Adipocyte (in vitro differentiated cells): ENCODE results near the gene SPACA1.

Experiments used
- DNase-seq: peaks from one replicate; pipeline ENCODE4 v3.0.0-alpha.2; 2015; ENCODE audit warnings: low read depth
- H3K27me3 ChIP-seq: replicated peaks from 2 replicates; pipeline ENCODE4 v1.7.0; 2013; ENCODE audit warnings: mild to moderate bottlenecking, low read length, moderate library complexity; ENCODE audit not compliant: control insufficient read depth, insufficient read depth
- H3K36me3 ChIP-seq: 2 replicates; pipeline ENCODE4 v1.7.0; 2013; ENCODE audit warnings: low read length, mild to moderate bottlenecking, moderate library complexity; ENCODE audit not compliant: control insufficient read depth, insufficient read depth, severe bottlenecking
- H3K4me1 ChIP-seq: 2 replicates; pipeline ENCODE4 v1.7.0; 2013; ENCODE audit warnings: mild to moderate bottlenecking, low read length, moderate library complexity; ENCODE audit not compliant: control insufficient read depth, insufficient read depth
- H3K4me3 ChIP-seq: 2 replicates; pipeline ENCODE4 v1.7.0; 2013; ENCODE audit warnings: mild to moderate bottlenecking, low read length, moderate library complexity
- H3K9ac ChIP-seq: 2 replicates; pipeline ENCODE4 v1.7.0; 2013; ENCODE audit warnings: mild to moderate bottlenecking, low read length, moderate library complexity
- H3K9me3 ChIP-seq: 2 replicates; pipeline ENCODE4 v1.7.0; 2013; ENCODE audit warnings: mild to moderate bottlenecking, low read length, moderate library complexity; ENCODE audit not compliant: control insufficient read depth

SPACA1 gene

DNA sequence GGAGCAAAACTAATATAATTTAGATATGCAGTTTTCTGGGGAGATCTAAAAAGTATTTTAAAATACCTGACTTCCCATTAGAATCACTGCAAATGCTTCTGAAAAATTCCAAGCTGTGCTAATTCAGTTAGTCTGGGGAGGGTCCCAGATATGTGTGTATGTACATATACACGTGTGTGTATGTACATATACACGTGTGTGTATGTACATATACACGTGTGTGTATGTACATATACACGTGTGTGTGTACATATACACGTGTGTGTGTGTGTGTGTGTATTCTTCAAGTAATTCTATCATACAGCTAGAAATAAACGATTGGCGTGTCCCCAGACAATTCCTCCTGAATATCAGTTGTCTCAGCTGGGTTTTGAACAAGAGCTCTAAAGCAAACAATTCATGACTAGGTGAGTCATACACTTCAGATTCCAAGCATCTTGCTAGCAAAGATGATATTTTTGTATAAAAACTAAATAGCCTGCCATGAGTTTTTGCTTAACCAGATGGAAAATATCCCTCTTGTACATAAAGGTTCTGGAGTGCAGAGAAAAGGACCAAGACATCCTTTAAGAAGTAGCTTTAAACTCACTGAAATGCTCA is 58.2 kb downstream of the SPACA1 start:
- DNase-seq = no peak
- H3K36me3 ChIP-seq = no peaks in the 10 kb centered on the region
- no peaks in the 10 kb centered on the region for H3K9me3 ChIP-seq
- H3K4me1 ChIP-seq = no peaks in the 10 kb centered on the region
- H3K4me3 ChIP-seq = no peak overlapping the region
- H3K27me3 ChIP-seq = no peaks in the 10 kb centered on the region
- H3K9ac ChIP-seq = no peak overlapping the region

DNA sequence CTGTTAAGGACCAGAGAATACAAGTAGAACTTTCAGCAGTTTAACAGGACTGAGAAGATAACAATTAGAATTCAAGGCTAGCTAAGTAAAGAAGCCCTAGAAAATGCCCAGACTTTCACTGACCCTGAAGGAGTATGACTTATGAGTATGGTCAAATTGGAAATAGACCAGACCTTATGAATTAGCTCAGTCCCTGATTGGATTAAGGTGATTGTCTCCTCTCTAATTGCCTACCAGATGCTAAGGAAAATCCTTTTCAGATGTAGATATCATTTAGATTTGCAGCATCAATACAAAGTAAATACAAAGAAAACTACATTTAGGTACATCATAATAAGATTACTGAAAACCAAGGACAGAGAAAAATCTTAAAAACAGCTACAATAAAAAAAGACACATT is 59.6 kb downstream of the SPACA1 start:
- H3K4me3 ChIP-seq = no peak overlapping the region
- no peaks in the 10 kb centered on the region for H3K4me1 ChIP-seq
- no peaks in the 10 kb centered on the region for H3K9me3 ChIP-seq
- H3K9ac ChIP-seq = no peak overlapping the region
- no peak for DNase-seq
- no peaks in the 10 kb centered on the region for H3K27me3 ChIP-seq
- H3K36me3 ChIP-seq = no peaks in the 10 kb centered on the region

DNA sequence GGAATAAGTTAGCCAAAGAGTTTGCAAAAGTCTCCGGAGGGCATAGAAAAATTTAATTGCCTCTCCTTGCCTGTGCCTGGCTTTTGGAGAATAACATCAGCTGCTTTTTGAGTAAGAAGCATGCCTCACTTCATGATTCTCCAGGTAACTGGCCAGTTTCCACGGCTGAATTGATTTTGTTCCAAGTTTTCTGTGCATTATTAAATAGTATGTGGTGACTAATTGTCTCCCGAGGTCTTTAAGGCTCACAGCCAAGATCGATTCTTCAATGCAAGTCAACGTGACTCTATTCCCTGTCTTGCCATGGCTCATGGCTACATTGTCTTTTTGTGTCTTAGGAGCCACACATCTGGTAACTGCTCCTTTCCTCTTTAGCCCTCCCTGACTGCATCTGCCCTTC is 64.3 kb downstream of the SPACA1 start:
- Histone ChIP-seq H3K36me3 (no peaks in the 10 kb centered on the region), H3K27me3 (peaks cover 6% of the 10 kb centered on the region), H3K9me3 (no peaks in the 10 kb centered on the region), H3K4me1 (no peaks in the 10 kb centered on the region), H3K4me3 (no peak overlapping the region), H3K9ac (no peak overlapping the region)
- DNase-seq = no peak

DNA sequence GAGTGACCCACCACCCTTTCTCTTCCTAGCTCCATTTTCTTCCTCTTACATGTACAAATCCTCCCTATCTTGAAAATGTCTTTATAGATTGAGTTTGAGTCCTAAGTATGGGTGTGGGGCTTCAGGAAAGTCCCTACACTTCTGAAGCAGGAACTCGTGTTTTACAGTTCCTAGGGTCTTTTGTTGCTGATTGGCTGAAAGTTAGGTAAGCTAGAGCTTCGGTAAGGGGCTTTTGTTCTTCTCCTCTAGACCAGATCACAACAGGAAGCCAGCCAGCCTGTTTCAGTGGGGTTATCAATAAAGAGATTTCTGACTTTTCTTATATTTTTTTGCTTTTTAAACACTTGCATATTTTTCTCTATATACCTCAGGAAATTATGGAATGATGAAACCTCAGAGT is 67.2 kb downstream of the SPACA1 start:
- Histone ChIP-seq H3K36me3 (no peaks in the 10 kb centered on the region), H3K9me3 (no peaks in the 10 kb centered on the region), H3K9ac (no peak overlapping the region), H3K4me3 (no peak overlapping the region), H3K27me3 (peaks cover 6% of the 10 kb centered on the region), H3K4me1 (no peaks in the 10 kb centered on the region)
- no peak for DNase-seq

DNA sequence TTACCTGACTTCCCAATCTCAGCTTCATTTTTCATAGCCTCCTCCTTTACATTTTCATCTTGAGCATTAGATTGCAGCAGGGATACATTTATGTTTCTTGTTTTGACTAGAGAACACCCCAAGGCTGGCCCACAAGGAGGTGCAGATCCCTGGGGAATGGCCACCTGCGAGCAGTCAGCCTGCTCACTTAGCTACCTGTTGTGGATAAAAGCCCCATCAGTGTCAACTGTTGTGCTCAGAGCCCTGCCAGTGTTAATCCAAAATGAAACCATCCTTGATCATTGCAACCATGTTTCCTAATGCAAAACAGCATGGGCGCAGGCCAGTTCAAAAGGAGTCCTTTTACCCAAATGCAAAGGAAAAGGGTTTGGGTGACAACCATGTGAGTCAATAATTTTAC is 67.7 kb downstream of the SPACA1 start:
- no peak for DNase-seq
- Histone ChIP-seq H3K9ac (no peak overlapping the region), H3K27me3 (peaks cover 6% of the 10 kb centered on the region), H3K4me3 (no peak overlapping the region), H3K36me3 (no peaks in the 10 kb centered on the region), H3K4me1 (no peaks in the 10 kb centered on the region), H3K9me3 (no peaks in the 10 kb centered on the region)

DNA sequence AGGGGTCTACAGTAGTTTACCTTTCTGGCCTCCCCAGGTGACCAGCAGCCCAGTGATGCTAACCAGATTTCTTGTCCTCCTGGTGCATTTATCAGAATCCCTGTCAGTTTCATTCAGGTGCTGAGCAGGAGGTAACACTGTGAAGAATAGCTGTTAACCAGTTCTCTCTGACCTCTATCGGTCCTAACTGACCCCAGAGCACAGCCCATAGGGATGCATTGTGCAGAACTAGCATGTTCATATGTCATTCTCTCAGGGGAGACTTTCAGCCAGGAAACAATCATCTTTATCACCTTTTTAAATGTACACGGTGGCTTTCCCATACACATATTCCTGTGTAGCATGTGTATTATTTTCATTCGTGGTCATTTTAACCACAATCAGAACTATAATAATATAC is 68.6 kb downstream of the SPACA1 start:
- H3K4me3 ChIP-seq = no peak overlapping the region
- no peak overlapping the region for H3K9ac ChIP-seq
- H3K4me1 ChIP-seq = no peaks in the 10 kb centered on the region
- H3K36me3 ChIP-seq = no peaks in the 10 kb centered on the region
- DNase-seq = no peak
- H3K27me3 ChIP-seq = peaks cover 6% of the 10 kb centered on the region
- H3K9me3 ChIP-seq = no peaks in the 10 kb centered on the region
